Neural progenitor cell (in vitro differentiated cells): Measurements from ENCODE around the gene ADK. TPM values are rescaled to one million over a fixed set of nuclear protein-coding genes. Genes with fewer than 3 reads are reported as not detected.

Experiments used
- DNase-seq: peaks from one replicate; pipeline ENCODE4 v3.0.0-alpha.2; 2016; ENCODE audit warnings: low spot score
- H2AFZ ChIP-seq: fragments of 200-600 bp; sonication (generic); replicated peaks from 2 replicates; pipeline ENCODE4 v1.6.1; 2016; ENCODE audit warnings: antibody characterized with exemption
- H3F3A ChIP-seq: fragments of 200-600 bp; sonication (generic); 2 replicates; pipeline ENCODE4 v1.6.1; 2016; ENCODE audit warnings: antibody characterized with exemption, low read depth
- H3K27ac ChIP-seq: fragments of 200-600 bp; sonication (generic); 2 replicates; pipeline ENCODE4 v1.5.1; 2016; ENCODE audit warnings: mild to moderate bottlenecking
- H3K27me3 ChIP-seq: fragments of 200-600 bp; sonication (generic); 2 replicates; pipeline ENCODE4 v1.6.1; 2016; ENCODE audit warnings: mild to moderate bottlenecking, moderate library complexity
- H3K36me3 ChIP-seq: fragments of 200-600 bp; sonication (generic); 2 replicates; pipeline ENCODE4 v1.5.1; 2016
- H3K4me1 ChIP-seq: fragments of 200-600 bp; sonication (generic); 2 replicates; pipeline ENCODE4 v1.6.1; 2016; ENCODE audit warnings: mixed run types
- H3K4me2 ChIP-seq: fragments of 200-600 bp; sonication (generic); 2 replicates; pipeline ENCODE4 v1.6.1; 2016
- H3K4me3 ChIP-seq: fragments of 200-600 bp; sonication (generic); 2 replicates; pipeline ENCODE4 v1.5.1; 2016
- H3K79me2 ChIP-seq: fragments of 200-600 bp; sonication (generic); 2 replicates; pipeline ENCODE4 v1.6.1; 2016; ENCODE audit warnings: low read depth
- H3K9ac ChIP-seq: fragments of 200-600 bp; sonication (generic); 2 replicates; pipeline ENCODE4 v1.6.1; 2016
- H3K9me3 ChIP-seq: fragments of 200-600 bp; sonication (generic); 2 replicates; pipeline ENCODE4 v1.5.1; 2016; ENCODE audit warnings: low read depth
- H4K20me1 ChIP-seq: fragments of 200-600 bp; sonication (generic); 2 replicates; pipeline ENCODE4 v1.6.1; 2016; ENCODE audit warnings: low read depth
- H3K27ac Mint-ChIP-seq: 3 replicates; pipeline ENCODE4 v1.8.0; 2021; ENCODE audit warnings: mixed read lengths
- H3K27me3 Mint-ChIP-seq: 2 replicates; pipeline ENCODE4 v1.8.0; 2022; ENCODE audit warnings: low read depth, mild to moderate bottlenecking, inconsistent platforms, moderate library complexity, mixed read lengths; ENCODE audit not compliant: insufficient read depth
- H3K36me3 Mint-ChIP-seq: 3 replicates; pipeline ENCODE4 v1.8.0; 2021; ENCODE audit warnings: mixed read lengths
- H3K4me1 Mint-ChIP-seq: 3 replicates; pipeline ENCODE4 v1.8.0; 2021; ENCODE audit warnings: mixed read lengths
- H3K4me3 Mint-ChIP-seq: 3 replicates; pipeline ENCODE4 v1.8.0; 2021; ENCODE audit warnings: mild to moderate bottlenecking, moderate library complexity, mixed read lengths
- H3K9me3 Mint-ChIP-seq: 3 replicates; pipeline ENCODE4 v1.8.0; 2020; ENCODE audit warnings: mixed read lengths
- EZH2 ChIP-seq: fragments of 200-600 bp; sonication (generic); IDR thresholded peaks from 2 replicates; pipeline ENCODE4 v1.6.1; 2017; ENCODE audit warnings: antibody characterized with exemption, mild to moderate bottlenecking, moderate library complexity
- EZH2phosphoT487 ChIP-seq: fragments of 200-600 bp; sonication (generic); IDR thresholded peaks from 2 replicates; pipeline ENCODE4 v1.6.1; 2017; ENCODE audit warnings: antibody characterized with exemption
- total RNA-seq: library from RNA; depleted of rRNA; stranded (reverse); fragments of >200 nt; gene quantifications from 2 replicates; pipeline ENCODE4 v1.2.3, GENCODE V29; 2015; ENCODE audit warnings: low replicate concordance
- TF ChIP-seq, protein P1 (sequence below): fragments of 200-600 bp; sonication (generic); IDR thresholded peaks from 2 replicates; pipeline ENCODE4 v1.5.1; 2017; ENCODE audit warnings: antibody characterized with exemption, mild to moderate bottlenecking

ADK gene
- total RNA-seq, 1 donor from 2014 or later: 50.9 TPM

DNA sequence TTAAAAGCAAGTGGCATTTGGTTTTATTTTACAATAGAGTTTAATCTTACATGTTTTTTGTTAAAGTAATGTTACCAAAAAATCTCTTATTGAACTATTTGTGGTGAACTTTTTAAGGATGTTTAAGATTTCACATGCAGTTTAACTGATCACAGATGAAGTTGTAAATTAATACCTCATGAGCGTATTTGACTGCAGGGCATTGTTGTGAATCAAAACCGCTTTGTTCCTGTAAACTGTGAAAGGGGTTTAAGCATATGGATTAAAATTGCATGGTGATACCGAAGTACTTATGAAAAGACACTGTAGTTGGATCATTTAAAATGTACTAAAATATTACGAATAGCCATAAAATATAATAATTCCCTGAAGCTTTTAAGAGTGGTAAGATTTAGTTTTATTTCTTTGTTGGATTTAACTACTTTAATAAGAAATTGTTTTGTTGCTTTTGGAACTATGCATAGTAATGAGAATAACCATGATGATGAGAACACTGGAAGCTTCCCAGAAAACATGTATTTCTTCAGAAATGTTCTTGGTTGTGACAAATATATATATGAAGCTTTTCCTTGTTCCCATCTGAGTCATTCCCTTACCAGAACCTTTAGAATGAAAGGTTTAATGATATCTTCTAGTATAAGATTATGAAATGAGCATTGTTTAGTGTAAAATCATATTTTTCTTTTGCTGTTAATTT lies 131.3 kb downstream of the ADK start:
- Histone ChIP-seq H3K27me3 (no peaks in the 10 kb centered on the region), H2AFZ (no peak overlapping the region), H3F3A (no peaks in the 10 kb centered on the region), H3K4me1 (no peaks in the 10 kb centered on the region), H3K4me3 (no peak overlapping the region), H3K27ac (no peak overlapping the region), H4K20me1 (no peaks in the 10 kb centered on the region), H3K36me3 (no peaks in the 10 kb centered on the region), H3K4me2 (no peak overlapping the region), H3K9ac (no peak overlapping the region), H3K79me2 (no peaks in the 10 kb centered on the region), H3K9me3 (no peaks in the 10 kb centered on the region)
- no peak overlapping the region for H3K27ac Mint-ChIP-seq
- H3K36me3 Mint-ChIP-seq: peaks cover 3% of the 10 kb centered on the region
- peaks cover 3% of the 10 kb centered on the region for H3K9me3 Mint-ChIP-seq
- H3K27me3 Mint-ChIP-seq: no peaks in the 10 kb centered on the region
- TF ChIP-seq, protein P1, sequence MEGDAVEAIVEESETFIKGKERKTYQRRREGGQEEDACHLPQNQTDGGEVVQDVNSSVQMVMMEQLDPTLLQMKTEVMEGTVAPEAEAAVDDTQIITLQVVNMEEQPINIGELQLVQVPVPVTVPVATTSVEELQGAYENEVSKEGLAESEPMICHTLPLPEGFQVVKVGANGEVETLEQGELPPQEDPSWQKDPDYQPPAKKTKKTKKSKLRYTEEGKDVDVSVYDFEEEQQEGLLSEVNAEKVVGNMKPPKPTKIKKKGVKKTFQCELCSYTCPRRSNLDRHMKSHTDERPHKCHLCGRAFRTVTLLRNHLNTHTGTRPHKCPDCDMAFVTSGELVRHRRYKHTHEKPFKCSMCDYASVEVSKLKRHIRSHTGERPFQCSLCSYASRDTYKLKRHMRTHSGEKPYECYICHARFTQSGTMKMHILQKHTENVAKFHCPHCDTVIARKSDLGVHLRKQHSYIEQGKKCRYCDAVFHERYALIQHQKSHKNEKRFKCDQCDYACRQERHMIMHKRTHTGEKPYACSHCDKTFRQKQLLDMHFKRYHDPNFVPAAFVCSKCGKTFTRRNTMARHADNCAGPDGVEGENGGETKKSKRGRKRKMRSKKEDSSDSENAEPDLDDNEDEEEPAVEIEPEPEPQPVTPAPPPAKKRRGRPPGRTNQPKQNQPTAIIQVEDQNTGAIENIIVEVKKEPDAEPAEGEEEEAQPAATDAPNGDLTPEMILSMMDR: no peak
- no peak for TF ChIP-seq EZH2
- TF ChIP-seq EZH2phosphoT487: no peak
- DNase-seq: no peak
- H3K4me1 Mint-ChIP-seq: no peaks in the 10 kb centered on the region
- no peak overlapping the region for H3K4me3 Mint-ChIP-seq

DNA sequence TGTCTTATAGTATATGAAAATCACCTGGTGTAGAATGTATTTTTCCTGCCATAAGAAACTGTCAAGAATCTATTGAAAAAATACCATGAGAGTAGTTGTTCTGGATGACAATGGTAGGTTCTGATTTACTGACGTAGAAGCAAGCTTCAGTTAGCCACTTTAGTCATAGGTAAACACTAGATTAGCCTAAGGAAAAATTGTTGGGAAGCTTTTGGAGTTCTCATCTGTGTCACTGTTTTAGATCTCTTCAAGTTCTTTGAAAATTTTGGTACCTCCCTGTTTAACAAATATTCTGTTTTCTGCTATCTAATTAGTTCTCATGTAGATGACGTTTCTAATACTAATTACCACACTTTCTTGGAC lies 131.8 kb downstream of the ADK start:
- H3K36me3 Mint-ChIP-seq: peaks cover 3% of the 10 kb centered on the region
- H4K20me1 ChIP-seq: no peaks in the 10 kb centered on the region
- H3K9me3 Mint-ChIP-seq: peaks cover 3% of the 10 kb centered on the region
- H3K4me1 Mint-ChIP-seq: no peaks in the 10 kb centered on the region
- no peak overlapping the region for H3K9ac ChIP-seq
- H3K27me3 Mint-ChIP-seq: no peaks in the 10 kb centered on the region
- no peak overlapping the region for H3K27ac ChIP-seq
- H2AFZ ChIP-seq: no peak overlapping the region
- no peaks in the 10 kb centered on the region for H3K79me2 ChIP-seq
- H3K36me3 ChIP-seq: no peaks in the 10 kb centered on the region
- H3K4me3 ChIP-seq: no peak overlapping the region
- no peak overlapping the region for H3K27ac Mint-ChIP-seq
- no peaks in the 10 kb centered on the region for H3K4me1 ChIP-seq
- no peak overlapping the region for H3K4me2 ChIP-seq
- no peak for DNase-seq
- H3K9me3 ChIP-seq: no peaks in the 10 kb centered on the region
- H3K4me3 Mint-ChIP-seq: no peak overlapping the region
- H3K27me3 ChIP-seq: no peaks in the 10 kb centered on the region
- H3F3A ChIP-seq: no peaks in the 10 kb centered on the region
- no peak for TF ChIP-seq EZH2
- no peak for TF ChIP-seq EZH2phosphoT487
- TF ChIP-seq, protein P1: no peak

DNA sequence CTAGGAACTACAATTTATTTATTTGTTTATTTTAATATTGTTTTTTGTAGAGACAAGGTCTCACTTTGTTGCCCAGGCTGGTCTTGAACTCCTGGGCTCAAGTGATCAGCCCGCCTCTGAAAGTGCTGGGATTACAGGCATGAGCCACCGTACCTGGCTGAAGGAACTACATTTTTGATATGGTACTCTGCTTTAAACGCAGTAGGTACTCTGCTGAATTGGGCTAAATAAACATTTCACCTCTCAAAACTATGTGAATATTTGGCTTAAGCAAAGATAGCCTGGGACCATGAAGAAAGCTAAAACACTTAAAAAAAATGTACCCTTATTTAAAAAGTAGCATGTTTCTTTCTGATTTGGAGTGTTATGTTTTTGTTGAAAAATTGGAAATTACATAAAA lies 138.2 kb downstream of the ADK start:
- Mint-ChIP-seq H3K36me3 (peaks cover 3% of the 10 kb centered on the region), H3K4me3 (no peak overlapping the region), H3K27me3 (no peaks in the 10 kb centered on the region), H3K9me3 (peaks cover 3% of the 10 kb centered on the region), H3K27ac (no peak overlapping the region), H3K4me1 (peaks cover 7% of the 10 kb centered on the region)
- no peak overlapping the region for H3K4me2 ChIP-seq
- peaks cover 3% of the 10 kb centered on the region for H3F3A ChIP-seq
- H3K79me2 ChIP-seq: no peaks in the 10 kb centered on the region
- no peaks in the 10 kb centered on the region for H3K9me3 ChIP-seq
- no peak for DNase-seq
- peak overlapping the region; percentile 32 for H3K27ac ChIP-seq
- no peaks in the 10 kb centered on the region for H3K27me3 ChIP-seq
- H3K4me3 ChIP-seq: no peak overlapping the region
- H4K20me1 ChIP-seq: no peaks in the 10 kb centered on the region
- H3K9ac ChIP-seq: no peak overlapping the region
- H2AFZ ChIP-seq: no peak overlapping the region
- H3K36me3 ChIP-seq: no peaks in the 10 kb centered on the region
- TF ChIP-seq, protein P1: no peak
- no peak for TF ChIP-seq EZH2
- peaks cover 15% of the 10 kb centered on the region for H3K4me1 ChIP-seq
